ENCODE measurements around the gene HIPK1.

HIPK1 gene

DNA sequence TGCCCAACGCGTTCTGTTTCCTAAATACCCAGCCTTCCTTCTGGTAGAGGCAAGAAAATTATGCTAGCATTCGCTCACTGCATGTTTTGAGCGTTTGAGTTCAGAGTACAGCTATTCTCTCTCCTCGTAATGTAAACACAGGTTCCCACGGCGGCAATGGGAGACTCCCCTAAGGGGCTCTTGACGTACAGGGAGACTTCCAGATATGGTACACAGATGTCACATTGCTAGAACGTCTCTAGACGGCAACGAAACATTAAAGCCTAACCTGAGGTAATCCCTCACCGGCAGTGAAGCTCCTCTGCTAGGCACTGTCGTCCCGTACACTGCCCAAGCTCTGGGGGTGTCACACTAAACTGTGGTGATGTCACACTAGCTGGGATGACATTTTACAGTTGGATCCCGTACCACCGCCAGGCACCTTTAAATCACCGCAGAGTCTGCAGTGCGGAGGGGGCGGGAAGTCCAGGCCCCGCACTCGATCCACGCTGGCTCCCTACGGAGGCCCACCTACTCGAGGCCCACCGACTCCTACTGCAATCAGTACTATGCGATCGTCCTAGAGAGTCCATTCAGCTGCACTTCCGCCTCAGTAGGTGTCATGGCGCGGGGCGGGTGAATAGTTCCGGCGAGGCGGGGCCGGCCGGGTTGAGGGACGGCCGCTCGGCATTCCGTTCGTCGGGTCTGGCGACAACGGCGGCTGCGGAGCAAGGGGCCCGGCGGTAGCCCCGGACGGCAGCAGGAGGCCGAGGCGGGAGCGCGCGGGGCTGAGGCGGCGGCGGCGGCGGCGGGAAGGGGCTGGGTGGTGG lies at the start of gene HIPK1:
Gene HIPK1 (plus strand): TSS at position 384 of the 809 bp plus-strand sequence.
- peak; percentile 88 for DNase-seq

DNA sequence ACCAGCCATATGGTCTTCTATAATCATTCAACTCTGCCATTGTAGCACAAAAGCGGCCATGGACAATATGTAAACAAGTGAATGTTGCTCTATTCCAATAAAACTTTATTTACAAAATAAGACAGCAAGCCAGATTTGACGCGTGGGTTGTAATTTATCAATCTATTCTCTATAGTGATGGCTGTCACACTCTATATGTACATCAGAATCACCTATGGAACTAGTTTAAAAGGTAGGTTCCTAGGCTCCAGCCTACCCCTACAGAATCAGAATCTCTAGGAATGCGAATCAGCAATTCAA lies 49.4 kb upstream of the HIPK1 start:
- DNase-seq: no peak

DNA sequence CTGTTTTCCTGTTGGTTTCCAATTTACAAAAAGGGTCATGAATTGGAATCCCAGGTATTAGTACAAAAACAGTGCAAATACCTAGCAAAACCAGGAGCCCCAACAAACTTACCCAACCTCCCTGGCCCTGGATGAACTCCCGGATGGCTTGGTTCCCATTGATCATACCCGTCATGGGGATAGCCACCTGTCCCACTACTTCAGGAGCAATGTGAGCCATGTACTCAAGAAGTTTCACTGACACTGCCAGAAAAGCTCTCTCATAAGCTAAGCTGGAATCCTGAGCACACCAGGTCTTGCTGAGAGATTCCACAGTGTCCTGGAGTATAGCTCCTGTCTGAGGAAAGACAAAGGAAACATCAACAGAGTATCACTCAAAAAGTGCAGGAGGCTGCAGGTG lies 47.5 kb upstream of the HIPK1 start:
- DNase-seq: no peak

DNA sequence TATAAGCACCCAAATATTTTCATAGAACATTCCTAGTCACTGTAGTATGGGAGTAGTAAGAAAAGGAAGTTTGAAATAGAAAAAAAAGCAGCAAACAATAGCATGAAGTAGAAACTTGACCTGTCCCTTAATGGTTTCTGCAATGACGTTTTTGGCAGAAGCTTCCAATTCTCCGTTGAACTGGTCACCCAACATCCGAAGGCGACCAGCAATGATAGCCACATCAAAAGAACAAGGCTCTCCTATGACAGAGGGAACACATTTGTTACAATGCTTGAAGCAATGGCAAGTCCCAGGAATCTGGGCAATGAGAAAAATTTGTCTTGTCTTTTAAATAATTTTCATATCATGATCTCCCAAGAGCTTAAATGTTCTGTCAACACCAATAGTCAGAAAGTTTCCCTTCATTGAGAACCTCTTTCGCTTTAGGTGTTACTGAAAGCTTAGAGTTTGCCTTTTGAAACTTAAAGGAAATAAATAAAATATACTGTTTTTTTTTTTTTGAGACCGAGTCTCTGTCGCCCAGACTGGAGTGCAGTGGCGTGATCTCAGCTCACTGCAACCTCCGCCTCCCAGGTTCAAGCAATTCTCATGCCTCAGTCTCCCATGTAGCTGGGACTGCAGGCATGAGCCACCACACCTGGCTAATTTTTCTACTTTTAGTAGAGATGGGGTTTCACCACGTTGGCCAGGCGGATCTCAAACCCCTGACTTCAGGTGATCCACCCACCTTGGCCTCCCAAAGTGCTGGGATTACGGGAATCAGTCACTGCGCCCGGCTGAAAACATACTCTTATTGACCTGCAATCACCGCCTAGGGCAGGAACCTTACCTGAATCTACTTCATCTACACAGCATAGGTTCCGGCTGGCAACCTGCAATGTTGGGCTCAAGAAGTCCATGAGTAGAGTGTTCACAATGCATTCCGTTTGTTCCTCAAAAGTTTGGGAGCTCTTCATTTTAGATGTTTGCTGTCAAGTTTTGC lies 42.4 kb upstream of the HIPK1 start:
- no peak for DNase-seq

DNA sequence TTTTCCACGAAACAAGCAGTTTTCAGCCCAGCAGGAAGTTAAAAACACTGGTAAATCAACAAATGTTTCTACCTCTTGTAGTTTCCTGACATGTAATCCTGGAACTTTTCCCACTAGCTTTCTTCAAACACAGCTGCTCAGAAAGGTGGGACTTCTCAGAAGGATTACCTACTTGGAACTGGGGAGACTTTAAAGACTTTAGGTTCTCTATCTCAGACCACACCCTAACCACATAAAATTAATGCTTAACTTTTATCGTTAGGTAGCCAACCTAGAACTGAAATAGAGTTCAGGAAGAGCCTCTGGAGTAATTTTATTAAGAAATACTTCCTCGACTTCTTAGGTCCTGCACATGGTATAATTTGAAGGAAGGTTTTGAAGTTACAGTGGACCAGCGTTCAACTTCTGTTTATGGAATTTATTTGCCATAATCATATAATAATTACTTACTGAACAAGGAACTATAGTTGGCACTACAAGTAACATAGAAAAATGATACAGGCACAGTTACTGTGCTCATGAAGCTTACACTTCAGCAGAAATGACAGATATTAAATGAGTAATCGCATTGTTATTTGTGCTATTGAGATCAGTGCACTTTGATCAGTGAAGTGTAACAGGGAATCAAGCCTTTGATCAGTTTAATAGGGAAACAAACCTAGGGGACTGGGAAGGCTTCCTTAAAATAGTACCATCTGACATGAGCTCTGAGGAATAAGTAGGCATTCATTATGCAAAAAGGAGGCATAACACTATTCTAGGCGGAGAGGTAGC lies 41.5 kb upstream of the HIPK1 start, which contains the start of gene BCL2L15:
Gene BCL2L15 (minus strand): TSS at position 180 of the 774 bp plus-strand sequence. CDS start 206 bp downstream, outside the sequence.
- DNase-seq: no peak

DNA sequence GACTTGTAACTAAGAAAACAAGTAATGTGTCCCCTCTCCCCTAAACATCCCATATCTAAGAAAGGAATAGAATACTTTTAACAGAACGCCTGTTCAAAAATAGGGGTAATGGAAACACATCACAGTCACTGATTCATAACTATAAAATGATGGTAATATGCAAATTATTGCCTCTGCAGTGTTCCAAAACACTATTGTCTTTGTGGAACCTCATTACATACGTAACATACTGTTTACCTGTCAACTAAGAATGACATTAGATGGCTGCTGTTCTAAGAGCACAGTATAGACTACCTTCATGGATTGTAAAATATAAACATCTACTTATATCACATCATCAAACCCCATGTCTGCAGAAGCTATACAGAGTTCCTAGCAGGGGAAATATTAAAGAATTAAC lies 38.3 kb upstream of the HIPK1 start:
- no peak for DNase-seq

DNA sequence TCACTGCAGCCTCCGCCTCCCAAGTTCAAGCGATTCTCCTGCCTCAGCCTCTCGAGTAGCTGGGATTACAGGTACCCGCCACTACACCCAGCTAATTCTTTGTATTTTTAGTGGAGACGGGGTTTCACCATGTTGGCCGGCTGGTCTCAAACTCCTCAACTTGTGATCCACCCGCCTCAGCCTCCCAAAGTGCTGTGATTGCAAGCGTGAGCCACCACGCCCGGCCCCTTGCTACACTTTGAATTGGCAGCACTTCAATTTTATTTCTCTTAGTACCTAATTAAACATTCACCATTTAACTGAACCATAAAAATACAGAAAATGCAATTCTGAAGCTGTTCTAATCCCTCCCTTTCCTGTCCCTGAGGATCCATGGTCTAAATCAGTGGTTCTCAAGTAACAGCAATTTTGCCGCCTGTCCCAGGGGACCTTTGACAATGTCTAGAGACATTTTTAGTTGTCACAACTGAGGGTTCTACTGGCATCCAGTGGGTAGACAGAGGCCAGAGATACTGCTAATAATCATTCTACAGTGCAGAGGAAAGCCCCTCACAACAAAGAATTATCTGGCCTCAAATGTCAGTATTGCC lies 37.4 kb upstream of the HIPK1 start:
- DNase-seq: no peak

DNA sequence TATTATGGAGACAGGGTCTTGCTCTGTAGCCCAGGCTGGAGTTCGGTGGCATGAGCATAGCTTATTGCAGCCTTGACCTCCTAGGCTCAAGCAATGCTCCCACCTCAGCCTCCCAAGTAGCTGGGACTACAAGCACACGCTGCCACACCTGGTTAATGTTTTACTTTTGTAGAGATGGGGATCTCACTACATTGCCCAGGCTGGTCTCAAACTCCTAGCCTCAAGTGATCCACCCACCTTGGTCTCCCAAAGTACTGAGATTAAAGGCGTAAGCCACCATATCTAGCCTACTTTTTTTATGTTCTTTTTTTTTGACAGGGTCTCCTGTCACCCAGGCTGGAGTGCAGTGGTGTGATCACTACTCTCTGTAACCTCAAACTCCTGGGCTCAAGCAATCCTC lies 35.9 kb upstream of the HIPK1 start:
- DNase-seq: no peak

DNA sequence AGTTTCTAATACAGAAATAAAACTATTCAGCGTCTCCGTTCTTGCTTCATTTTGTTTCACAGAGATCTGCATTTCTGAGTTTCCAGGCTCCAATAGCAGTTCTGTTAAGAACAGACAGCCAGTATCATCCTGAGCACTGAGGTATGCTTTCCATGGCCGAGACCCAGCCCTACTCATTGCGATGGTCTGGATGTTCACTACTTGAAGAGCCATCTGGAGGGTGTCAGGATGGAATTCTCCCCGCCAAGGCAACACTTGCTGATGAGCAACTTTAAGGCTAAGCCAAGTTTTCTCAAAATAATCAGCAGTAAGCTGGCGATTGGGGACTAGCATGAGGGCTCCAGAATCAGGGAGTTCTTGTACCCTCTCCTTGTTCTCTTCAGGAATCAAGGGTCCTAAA lies 34.0 kb upstream of the HIPK1 start:
- DNase-seq: no peak

DNA sequence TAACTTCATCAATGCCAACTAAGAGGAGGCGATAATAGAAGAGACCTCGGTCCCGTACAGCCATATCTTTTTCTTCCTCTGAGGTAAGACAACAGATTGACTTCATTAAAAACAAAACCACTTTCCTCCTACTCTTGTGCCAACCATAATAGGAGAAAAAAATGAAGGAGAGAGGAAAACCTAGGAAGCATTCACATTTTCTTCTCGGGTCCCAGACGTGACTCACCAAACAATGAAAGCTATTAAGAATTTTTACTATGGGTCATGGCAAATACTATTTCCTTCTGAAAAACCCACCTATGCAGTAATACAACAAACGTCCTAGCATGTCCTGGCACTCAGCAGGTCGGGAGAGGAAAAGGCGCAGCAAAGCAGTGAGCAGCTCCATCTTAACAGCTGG lies 33.2 kb upstream of the HIPK1 start:
- DNase-seq: no peak

DNA sequence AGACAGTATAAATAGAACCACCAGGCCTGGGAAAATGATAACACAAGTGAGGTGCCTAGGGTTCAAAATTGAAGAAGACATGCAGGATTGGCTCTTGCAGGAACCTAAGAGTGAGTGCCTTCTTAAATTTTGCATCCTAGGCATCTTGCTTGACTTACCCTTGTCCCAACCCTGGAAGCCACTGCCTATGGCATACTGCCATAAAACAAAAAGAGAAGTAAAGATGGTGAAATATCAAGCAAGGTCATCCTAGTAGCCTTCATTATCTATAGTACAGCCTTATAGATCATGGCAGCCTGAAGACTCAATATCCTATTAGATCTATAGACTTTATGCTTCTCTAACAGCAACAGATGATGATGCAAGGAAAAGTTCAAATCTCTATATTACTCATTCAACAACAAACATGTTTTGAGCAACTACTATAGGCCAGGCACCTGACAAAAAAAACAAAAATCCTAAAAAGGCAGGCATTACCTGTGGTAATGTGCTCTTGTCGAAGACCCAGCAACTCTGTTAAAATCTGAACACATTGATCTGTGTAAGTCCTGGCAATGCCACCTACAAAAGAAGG lies 30.8 kb upstream of the HIPK1 start:
- DNase-seq: no peak

DNA sequence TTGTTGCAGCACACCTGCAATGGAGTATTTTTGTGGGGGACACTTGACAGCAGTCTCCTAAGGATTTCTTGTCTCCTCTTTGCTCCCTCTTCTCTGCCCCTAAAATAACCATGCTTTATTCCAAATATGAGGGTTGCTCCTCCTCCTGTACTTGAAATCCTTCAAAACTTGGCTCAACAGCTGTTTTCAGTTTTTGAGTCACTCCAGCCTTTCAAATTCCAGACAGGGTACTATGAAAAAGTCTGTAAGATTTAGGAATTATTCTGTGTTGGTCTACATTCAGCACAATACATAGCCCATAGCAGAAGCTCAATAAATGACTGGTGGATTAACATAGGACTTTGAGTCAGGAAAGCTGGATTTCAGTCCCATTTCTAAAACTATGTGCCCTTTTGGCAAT lies 30.0 kb upstream of the HIPK1 start:
- no peak for DNase-seq

DNA sequence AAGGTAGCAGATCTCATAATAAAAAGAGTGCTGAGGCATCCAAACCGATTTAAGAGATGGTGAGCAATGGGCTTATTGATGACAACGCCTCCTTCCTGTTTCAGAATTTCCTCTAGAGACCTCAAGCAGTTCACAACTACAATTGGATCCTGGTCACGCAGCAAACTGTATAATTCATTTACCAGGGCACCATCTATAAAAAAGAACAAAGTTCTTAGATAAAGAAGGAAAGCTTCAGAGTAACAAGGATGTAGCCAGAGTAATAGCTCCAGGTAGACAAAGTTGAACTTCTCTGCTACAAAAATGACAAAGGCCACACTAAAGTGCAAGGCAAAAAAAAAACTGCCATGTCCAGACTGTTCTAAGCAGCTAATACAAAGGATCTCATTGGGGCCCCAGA lies 27.9 kb upstream of the HIPK1 start:
- no peak for DNase-seq

DNA sequence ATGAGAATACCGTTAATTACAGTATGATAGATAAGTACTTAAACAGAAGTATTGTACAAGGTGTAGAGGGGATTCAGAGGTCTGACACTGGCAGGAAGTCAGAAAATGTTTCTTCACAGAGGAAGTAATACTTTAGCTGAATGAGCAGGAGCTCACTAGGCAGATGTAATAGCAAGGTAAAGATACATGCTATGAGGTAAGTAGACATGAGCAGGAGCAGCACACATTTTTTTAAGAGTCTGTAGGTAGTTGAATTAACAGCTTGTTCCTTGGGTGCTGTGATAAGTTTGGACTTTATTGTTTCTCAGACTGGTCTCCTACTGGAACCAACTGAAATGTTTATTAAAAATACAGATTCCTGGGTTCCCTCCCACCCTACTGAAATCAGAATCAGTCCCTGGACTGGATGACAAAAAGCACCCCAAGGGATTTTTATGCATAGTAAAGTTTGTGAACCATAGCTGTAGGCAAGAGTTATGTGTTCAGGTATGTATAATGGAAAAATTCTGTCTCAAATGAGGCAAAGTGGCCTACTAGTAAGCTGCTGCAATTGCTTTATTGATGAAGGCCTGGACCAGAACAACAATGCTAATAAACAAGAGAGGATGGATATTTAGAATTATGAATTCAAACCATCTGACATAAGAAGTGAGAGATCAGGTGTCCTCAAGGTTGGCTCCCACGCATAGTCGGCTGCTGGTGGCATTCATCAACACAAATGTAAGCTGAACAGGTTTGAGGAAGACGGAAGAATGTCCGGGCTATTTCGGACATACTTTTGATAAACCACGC lies 25.4 kb upstream of the HIPK1 start:
- DNase-seq: no peak

DNA sequence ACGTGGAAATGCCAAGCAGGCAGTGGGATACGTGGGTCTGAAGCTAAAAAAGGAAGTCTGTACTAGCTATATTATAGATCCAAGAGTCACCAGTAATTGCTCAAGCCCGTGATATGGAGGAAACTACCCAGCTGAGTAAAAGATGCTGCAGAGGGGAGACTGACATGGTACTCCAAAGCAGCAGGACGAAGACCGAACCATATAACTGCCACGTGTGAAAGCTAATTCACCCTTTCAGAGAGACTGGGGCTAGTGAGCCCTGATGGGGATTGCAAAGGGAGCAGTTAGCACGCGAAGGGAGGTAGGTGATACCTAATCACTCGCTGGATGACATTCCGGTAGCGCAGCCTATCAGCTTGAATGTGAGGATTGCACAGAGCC lies 24.8 kb upstream of the HIPK1 start:
- peak; percentile 50 for DNase-seq

DNA sequence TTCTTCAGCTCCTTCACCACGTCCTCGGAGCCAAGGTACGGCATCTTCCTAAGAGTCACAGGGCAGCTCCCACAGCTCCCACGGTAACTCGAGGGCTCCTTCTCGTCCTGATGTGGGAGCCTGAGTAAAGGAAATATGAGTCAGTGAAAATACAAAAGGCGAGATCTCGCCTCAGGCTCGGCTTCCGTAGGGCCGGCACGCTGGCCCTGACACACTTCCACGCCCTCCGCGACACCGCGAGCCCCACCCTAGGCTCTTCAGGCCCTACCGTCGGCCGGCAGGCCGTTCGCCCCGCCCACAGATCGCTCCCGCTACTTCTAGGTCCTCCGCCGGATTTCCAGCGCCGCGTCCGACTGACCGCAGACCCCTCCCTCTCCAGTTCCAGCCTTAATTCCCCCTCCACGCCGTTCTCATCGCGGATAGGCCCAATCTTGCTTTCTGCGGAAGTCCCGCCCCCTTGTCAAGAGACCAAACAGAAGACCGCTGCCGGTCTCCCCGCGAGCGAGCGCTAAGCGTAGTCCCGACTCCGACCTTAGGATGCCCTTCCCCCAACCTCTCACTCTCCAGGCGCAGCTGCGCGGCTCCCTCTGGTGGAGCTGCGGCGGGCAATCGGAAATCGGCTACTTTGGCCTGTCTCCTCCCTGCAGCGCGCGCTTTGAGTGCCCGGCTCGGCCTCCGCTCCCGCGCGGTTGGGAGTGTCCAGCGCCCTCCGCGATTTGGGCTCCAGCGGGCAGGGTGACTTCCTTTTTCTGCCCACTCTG lies 24.3 kb upstream of the HIPK1 start, which contains the start of the genes AP4B1 and DCLRE1B:
Gene AP4B1 (minus strand): TSS at position 126 of the 761 bp plus-strand sequence. CDS start 82 bp downstream, at position 44.
Gene DCLRE1B (plus strand): TSS at position 653 of the 761 bp plus-strand sequence. CDS start 261 bp downstream, outside the sequence.
- DNase-seq: peak; percentile 99

DNA sequence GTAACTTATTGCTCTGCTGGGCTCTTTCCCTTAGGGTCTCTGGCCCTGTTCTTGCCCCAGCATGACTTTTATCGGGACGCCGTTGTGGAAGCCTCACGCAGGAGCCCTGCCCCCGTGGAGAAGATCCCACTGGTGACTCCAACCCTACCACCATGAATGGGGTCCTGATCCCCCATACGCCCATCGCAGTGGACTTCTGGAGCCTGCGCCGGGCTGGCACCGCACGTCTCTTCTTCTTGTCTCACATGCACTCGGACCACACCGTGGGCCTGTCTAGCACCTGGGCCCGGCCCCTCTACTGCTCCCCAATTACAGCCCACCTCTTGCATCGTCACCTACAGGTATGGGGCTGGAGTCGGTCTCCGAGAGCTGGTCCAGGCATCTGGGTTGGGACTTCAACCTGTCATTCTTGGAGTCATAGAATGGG lies 23.7 kb upstream of the HIPK1 start:
- DNase-seq: no peak

DNA sequence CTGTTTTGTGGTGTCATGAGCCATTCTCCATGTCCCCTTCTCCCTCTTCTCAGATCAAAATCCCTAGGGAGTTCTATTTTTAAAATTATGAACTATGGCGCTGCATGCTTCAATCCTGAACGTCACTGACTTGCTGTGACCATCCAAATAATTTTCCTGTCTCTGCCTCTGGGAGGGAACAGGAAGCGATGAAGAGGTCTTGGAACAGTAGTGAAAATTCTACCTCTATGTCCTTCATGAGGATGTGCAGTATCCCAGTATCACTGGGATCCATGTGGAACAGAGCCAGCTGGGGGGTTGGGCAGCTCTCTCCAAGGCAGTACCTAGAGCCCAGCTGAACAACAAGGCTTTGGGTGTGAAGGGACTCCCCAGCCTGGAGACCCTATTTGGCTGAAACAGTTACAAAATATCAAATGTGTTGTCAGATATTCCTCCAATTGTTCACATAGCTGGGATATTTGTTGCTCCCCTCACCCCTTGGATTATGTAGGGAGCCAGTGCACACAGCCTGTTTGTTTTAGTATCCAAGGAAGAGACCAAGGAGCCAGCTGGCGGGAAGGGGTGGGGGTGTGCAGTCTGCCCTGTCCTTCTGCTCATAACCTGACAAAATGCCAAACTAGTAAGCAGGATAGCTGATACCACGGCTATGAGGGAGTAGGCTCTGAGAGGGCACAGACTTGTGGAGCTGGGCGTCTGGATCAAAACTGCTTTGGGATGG lies 16.4 kb upstream of the HIPK1 start:
- no peak for DNase-seq

DNA sequence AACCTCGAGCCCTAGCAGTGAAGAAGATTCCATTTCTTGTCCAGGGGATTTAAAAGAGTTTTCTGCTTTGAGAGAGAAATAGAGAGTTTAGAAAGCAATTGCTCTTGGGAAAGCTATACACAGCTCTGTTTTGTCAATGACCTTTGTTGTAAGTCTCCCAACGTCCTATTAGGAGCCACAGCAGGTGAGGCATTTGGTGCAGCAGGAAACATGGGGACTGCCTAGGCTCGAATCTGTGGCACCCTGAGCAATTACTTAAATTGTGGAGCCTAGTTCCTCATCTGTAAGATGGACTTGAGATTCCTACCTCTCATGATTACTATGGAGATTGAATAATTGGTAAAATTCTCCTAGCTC lies 15.8 kb upstream of the HIPK1 start:
- no peak for DNase-seq

All from NCI-H510A (cell line).